Motor neuron (in vitro differentiated cells): ENCODE results near the gene CDC37. TPM values are rescaled to one million over a fixed set of nuclear protein-coding genes. Genes with fewer than 3 reads are reported as not detected.

Experiments used
- ATAC-seq, 8 experiments: fragments of 200-7000 bp; cut with Tn5 transposase; replicated peaks in 6 of 8; 2 replicates each; pipeline ENCODE4 v1.8.0; 2021; ENCODE audit warnings: mild to moderate bottlenecking in 8 of 8, moderate library complexity in 8 of 8
- H3K27ac ChIP-seq, 2 donors: fragments of 250-450 bp; sonication (Bioruptor Pico); 2 replicates each; pipeline ENCODE4 v1.9.0; 2021; ENCODE audit warnings: antibody characterized with exemption in 2 of 2, mild to moderate bottlenecking in 2 of 2, moderate library complexity in 1 of 2
- H3K4me1 ChIP-seq, 2 donors: fragments of 250-450 bp; sonication (Bioruptor Pico); replicated peaks in 1 of 2; 2 replicates each; pipeline ENCODE4 v1.6.1; 2021; ENCODE audit warnings: antibody characterized with exemption in 2 of 2, mild to moderate bottlenecking in 2 of 2, moderate library complexity in 1 of 2
- H3K4me3 ChIP-seq, 5 donors: fragments of 250-450 bp; sonication (Bioruptor Pico); 2 replicates each; pipeline ENCODE4 v1.9.0; 2021; ENCODE audit warnings: antibody characterized with exemption in 5 of 5, mild to moderate bottlenecking in 5 of 5, moderate library complexity in 4 of 5
- whole genome bisulfite sequencing, 10 experiments: fragments of 450-650 bp; shearing (Covaris generic); methylation state at CpG; one replicate each; pipeline ENCODE4 v1.0.0; 2022; 5-methylcytosine and 5-hydroxymethylcytosine counted together
- in situ Hi-C, 9 experiments: fragments of 400-800 bp; cut with MboI; loops; one replicate each; pipeline ENCODE4 v1.15.0; 2021; ENCODE audit warnings: low sequenced_read_pairs in 9 of 9, low pct_unique_long_range_greater_than_20kb in 2 of 9; ENCODE audit not compliant: unreplicated experiment in 9 of 9
- total RNA-seq, 8 experiments: library from RNA; unstranded; fragments of 300-600 nt; gene quantifications; 2 replicates each; pipeline versions ENCODE4 v1.2.3 to v1.2.4, GENCODE V29; 2022

CDC37 gene
- total RNA-seq, 8 experiments from 2014 or later, result 106 to 304 (median 175) TPM

- peak in 5 of 8 experiments; percentile 9 to 34 (median 21) for ATAC-seq
- Histone ChIP-seq H3K27ac (no peak overlapping the region), H3K4me3 (no peak overlapping the region), H3K4me1 (no peaks in the 10 kb centered on the region)
- in situ Hi-C loops, result no loop called here
- no CpG with 5 or more reads among the region's 16 CpGs for WGBS, 10 experiments
Measured at GRCh38 chr19:10361569-10362011, 41.8 kb downstream of the CDC37 start.

- no peak for ATAC-seq
- H3K27ac ChIP-seq, result no peak overlapping the region
- 90 to 100% methylated on average over 1 to 2 of the region's 12 CpGs; no CpG with 5 or more reads in 8 of the 10 experiments for WGBS, 10 experiments
- H3K4me3 ChIP-seq, result no peak overlapping the region
- H3K4me1 ChIP-seq, result peaks cover 14 to 15% of the 10 kb centered on the region in 2 donors
- in situ Hi-C loops, result no loop called here
Measured at GRCh38 chr19:10356431-10356830, 46.9 kb downstream of the CDC37 start.

GRCh38 chr19:10353793-10354391, 49.5 kb downstream of the CDC37 start:
- peak in 6 of 8 experiments; percentile 41 to 76 (median 72) for ATAC-seq
- in situ Hi-C loops, result no loop called here
- H3K4me3 ChIP-seq, result peak overlapping the region; percentile 24 to 44 (median 29)
- H3K4me1 ChIP-seq, result peaks cover 14 to 15% of the 10 kb centered on the region in 2 donors
- H3K27ac ChIP-seq, result peak overlapping the region; percentile 91 to 92
- 0 to 89% (median 6%) methylated on average over 4 to 14 of the region's 32 CpGs; no CpG with 5 or more reads in 7 of the 10 experiments for WGBS, 10 experiments

GRCh38 chr19:10352764-10353671, 50.3 kb downstream of the CDC37 start:
- 2% methylated on average over 15 of the region's 63 CpGs; no CpG with 5 or more reads in 9 of the 10 experiments for WGBS, 10 experiments
- ATAC-seq, result peak in 6 of 8 experiments; percentile 25 to 82 (median 81)
- H3K4me3 ChIP-seq, result peak overlapping the region; percentile 24 to 44 (median 29)
- in situ Hi-C loops, result no loop called here
- H3K4me1 ChIP-seq, result peaks cover 14 to 15% of the 10 kb centered on the region in 2 donors
- H3K27ac ChIP-seq, result peak overlapping the region; percentile 91 to 94

GRCh38 chr19:10346509-10346908, 56.8 kb downstream of the CDC37 start:
- peak in 2 of 8 experiments; percentile 26 to 48 for ATAC-seq
- no peak overlapping the region for H3K27ac ChIP-seq
- H3K4me3 ChIP-seq, result no peak overlapping the region
- in situ Hi-C loops, result no loop called here
- H3K4me1 ChIP-seq, result no peaks in the 10 kb centered on the region
- 54 to 95% (median 79%) methylated on average over 2 to 8 of the region's 10 CpGs for WGBS, 10 experiments

GRCh38 chr19:10344780-10345179, 58.6 kb downstream of the CDC37 start:
- Histone ChIP-seq H3K27ac (no peak overlapping the region), H3K4me3 (no peak overlapping the region), H3K4me1 (no peaks in the 10 kb centered on the region)
- 68 to 100% (median 81%) methylated on average over 1 to 10 of the region's 10 CpGs; no CpG with 5 or more reads in 1 of the 10 experiments for WGBS, 10 experiments
- no peak for ATAC-seq
- in situ Hi-C loops, result no loop called here

- no peak overlapping the region for H3K27ac ChIP-seq
- no peaks in the 10 kb centered on the region for H3K4me1 ChIP-seq
- 40 to 100% (median 55%) methylated on average over 1 to 2 of the region's 2 CpGs; no CpG with 5 or more reads in 2 of the 10 experiments for WGBS, 10 experiments
- H3K4me3 ChIP-seq, result no peak overlapping the region
- no peak for ATAC-seq
- in situ Hi-C loops, result no loop called here
Measured at GRCh38 chr19:10343495-10343894, 59.8 kb downstream of the CDC37 start.

Other genes starting within 250 kb of the CDC37 start
- 10 to 100 TPM; 16.9 to 92.4 (median 37.4) TPM for gene DNMT1, start 208.6 kb downstream of the CDC37 start, total RNA-seq
- gene S1PR2, start 172.2 kb downstream of the CDC37 start, total RNA-seq, result 10 to 100 TPM in 4 of 8 experiments, 1 to 10 TPM in 4; 1.5 to 14.8 (median 10.1) TPM
- gene MRPL4, start 151.3 kb downstream of the CDC37 start, total RNA-seq, result 10 to 100 TPM; 17.9 to 80.5 (median 34.4) TPM
- 10 to 100 TPM in 4 of 8 experiments, 1 to 10 TPM in 2, under 1 TPM in 2; 0.22 to 72.6 (median 9.7) TPM for gene ICAM1, start 132.4 kb downstream of the CDC37 start, total RNA-seq
- gene ICAM4, start 116.6 kb downstream of the CDC37 start, total RNA-seq, result under 1 TPM in 1 of 8 experiments, not detected in 7; 0.14 TPM
- gene ICAM5, start 113.6 kb downstream of the CDC37 start, total RNA-seq, result 10 to 100 TPM in 2 of 8 experiments, 1 to 10 TPM in 5, under 1 TPM in 1; 0.71 to 33.1 (median 4.8) TPM
- 1 to 10 TPM; 3.4 to 7.2 (median 4.4) TPM for gene ZGLP1, start 93.7 kb downstream of the CDC37 start, total RNA-seq
- 10 to 100 TPM; 12.7 to 37.8 (median 18.8) TPM for gene FDX2, start 87.5 kb downstream of the CDC37 start, total RNA-seq
- gene RAVER1, start 70.0 kb downstream of the CDC37 start, total RNA-seq, result 10 to 100 TPM in 3 of 8 experiments, 1 to 10 TPM in 5; 4.3 to 31.8 (median 8.1) TPM
- gene ICAM3, start 63.9 kb downstream of the CDC37 start, total RNA-seq, result 1 to 10 TPM in 7 of 8 experiments, under 1 TPM in 1; 0.73 to 3.5 (median 2.2) TPM
- 100 to 1,000 TPM in 1 of 8 experiments, 10 to 100 TPM in 7; 29.4 to 110 (median 62.1) TPM for gene TYK2, start 23.0 kb downstream of the CDC37 start, total RNA-seq
- gene PDE4A, start 17.0 kb upstream of the CDC37 start, total RNA-seq, result 1 to 10 TPM in 7 of 8 experiments, under 1 TPM in 1; 0.88 to 7.8 (median 2.8) TPM
- gene KEAP1, start 99.8 kb upstream of the CDC37 start, total RNA-seq, result 10 to 100 TPM; 27.1 to 84.0 (median 49.6) TPM
- under 1 TPM in 4 of 8 experiments, not detected in 4; 0.08 to 0.81 (median 0.16) TPM for gene S1PR5, start 113.9 kb upstream of the CDC37 start, total RNA-seq
- 10 to 100 TPM; 14.6 to 54.2 (median 29.5) TPM for gene ATG4D, start 140.4 kb upstream of the CDC37 start, total RNA-seq
- gene KRI1, start 162.5 kb upstream of the CDC37 start, total RNA-seq, result 10 to 100 TPM in 4 of 8 experiments, 1 to 10 TPM in 4; 6.8 to 44.1 (median 12.1) TPM
- gene CDKN2D, start 165.4 kb upstream of the CDC37 start, total RNA-seq, result 10 to 100 TPM in 5 of 8 experiments, 1 to 10 TPM in 3; 1.9 to 68.6 (median 39.8) TPM
- under 1 TPM in 3 of 8 experiments, not detected in 5; 0.52 to 0.81 (median 0.67) TPM for gene AP1M2, start 183.8 kb upstream of the CDC37 start, total RNA-seq
- 100 to 1,000 TPM in 4 of 8 experiments, 10 to 100 TPM in 4; 18.6 to 157 (median 83.2) TPM for gene SLC44A2, start 222.0 kb upstream of the CDC37 start, total RNA-seq